ENCODE results near the gene CXCR6. TPM values are rescaled to one million over a fixed set of nuclear protein-coding genes. Genes with fewer than 3 reads are reported as not detected.
A peak's percentile ranks its signal among the peaks of the same experiment; 100 is the strongest.

Gene CXCR6
- total RNA-seq, 1 experiment from 2014 or later, result not detected

DNA sequence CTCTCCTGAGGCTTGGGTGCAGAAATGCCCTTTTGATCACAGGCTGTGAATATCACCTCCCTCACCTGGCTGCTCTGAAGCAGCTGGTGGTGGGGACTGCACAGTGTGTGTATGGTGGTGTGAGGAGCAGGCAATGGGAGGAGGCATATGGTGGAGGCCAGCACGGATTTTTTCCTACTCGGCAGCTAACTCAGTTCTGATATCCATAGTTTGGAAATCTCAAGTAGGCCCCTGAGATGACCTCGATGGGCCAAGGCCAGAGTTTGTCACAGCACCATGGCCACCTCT lies 21.3 kb upstream of the CXCR6 start:
- no peak for DNase-seq (ENCODE audit: low read depth)

DNA sequence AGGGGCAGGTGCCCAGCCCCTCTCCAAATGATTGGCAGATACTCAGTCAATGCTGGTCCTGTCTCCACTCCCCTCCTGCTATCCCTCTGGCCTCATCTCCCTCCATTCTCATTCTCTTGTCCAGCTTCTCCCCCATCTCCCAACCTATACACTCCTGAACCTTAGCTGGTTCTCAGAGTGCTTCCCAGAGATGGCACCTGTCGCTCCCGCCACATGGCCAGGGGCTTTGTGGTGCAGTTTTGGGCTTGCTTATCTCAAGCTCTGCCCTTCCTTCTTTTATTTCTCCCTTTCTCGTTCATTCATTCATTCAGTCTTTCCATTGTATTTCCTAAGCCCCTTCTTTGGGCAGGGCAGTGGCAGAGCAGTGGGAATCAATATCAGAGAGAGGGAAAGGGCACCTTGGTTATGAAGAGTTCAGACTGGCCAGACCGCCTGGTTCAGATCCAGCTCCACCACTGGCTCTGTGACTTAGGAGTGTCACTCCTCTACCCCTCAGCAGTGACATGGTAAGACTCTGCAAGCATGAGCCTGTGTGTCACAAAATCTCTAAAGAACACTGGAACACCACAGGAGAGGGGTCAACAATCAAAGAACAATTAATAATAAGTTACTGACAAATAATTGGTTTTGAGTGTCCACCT lies 20.2 kb upstream of the CXCR6 start:
- DNase-seq (ENCODE audit: low read depth), result no peak

DNA sequence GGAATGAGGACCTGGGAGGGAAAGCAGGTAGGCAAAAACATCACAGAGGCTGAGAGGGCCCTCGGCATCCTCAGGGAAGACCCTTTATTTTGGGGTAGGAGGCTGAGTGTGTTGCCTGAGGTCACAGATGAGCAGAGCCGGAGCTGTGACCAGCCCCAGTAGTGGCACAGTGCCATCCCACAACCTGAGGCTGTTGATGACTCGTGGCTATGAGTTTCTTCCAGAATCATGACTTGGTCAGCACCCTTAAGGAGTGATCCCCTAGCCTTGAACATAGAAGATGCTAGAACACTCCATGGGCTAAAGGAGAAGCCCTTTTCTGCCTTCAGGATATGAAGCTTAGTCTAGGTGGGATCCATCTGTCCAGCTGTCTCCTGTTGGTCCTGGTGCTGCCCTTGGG lies 19.5 kb upstream of the CXCR6 start:
- DNase-seq (ENCODE audit: low read depth), result peak; percentile 58

DNA sequence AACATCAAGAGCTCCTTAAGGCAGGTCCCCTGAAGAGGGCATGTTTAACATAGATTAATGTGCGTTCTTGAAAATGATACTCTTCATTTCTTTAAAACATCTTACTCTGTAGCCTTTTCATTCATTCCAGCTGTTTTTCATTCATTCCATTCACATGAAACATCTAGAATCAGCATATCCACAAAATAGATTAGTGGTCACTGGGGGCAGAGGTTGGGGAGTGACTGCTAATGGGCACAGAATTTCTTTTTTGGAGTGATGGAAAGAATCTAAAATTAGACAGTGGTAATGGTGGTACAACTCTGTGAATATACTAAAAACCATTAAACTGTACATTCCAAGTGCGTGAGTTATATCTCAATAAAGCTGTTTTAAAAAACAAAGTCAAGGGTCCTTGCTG lies 15.4 kb upstream of the CXCR6 start:
- peak; percentile 12 for DNase-seq (ENCODE audit: low read depth)

DNA sequence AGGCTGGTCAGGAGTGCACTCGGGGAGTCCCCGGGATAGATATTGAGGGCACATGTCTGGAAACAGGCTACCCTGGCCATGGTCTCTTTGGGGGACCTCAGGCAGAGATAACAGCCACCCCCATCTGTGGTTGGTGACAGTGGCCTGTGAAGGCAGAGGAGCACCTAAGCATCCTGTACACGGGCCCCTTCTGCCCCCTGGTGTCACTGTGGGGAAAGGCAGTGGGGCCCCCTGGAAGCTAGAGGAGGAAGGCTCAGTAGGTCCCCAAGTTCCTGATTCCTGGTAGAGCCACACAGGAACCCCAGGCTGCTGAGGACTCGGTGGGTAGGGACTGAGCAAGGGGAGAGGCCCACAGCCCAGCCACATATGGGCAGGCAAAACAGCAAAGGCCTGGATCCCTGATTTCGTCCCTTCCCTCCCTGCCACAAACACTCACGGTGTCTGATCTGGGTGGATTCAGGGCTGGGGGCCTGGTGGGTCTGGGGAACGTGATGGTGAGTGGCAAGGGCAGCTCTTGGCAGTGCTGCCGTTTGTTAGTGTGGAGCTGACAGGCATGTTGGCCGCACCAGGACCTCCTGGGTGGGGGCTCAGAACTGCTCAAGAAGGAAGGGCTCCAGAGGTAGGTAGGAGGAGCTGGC lies 14.1 kb upstream of the CXCR6 start:
- DNase-seq (ENCODE audit: low read depth), result peak; percentile 18

DNA sequence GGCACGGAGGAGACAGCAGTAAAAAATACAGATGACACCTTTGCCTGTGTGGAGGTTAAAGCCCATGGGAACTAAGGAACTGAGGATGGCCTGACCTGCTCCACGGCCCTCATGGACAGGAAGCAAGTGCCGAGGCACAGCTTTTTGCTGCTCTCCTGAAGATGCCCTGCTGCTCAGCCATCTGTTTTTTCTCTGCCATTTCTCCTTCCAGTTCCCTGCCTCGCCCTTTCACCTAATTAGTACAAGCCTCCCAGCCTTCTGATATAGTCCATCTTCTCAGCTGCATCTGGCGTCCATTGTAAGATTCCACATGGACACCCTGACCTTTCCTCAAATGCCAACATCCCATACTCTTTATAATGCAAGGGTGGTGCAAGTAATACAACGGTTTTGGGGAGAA lies 11.8 kb upstream of the CXCR6 start:
- DNase-seq (ENCODE audit: low read depth), result no peak

DNA sequence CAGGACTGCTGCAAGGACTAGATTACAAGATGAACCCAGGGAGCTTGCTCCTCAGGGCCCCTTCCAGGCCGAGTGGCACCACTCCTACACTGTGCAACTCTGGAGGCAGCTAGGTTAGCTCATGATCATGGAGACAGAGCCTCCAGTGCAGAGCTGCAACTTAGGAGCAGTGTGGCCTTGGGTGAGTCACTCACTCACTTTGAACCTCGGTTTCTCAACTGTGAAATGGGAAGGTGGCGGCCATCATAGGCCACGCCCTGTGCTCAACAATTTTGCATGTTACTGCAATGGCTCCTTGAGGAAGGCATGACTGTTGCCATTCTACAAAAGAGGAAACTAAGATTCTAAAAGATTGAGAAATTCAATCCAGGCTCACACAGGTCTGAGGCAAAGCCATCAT lies 11.2 kb upstream of the CXCR6 start:
- no peak for DNase-seq (ENCODE audit: low read depth)

DNA sequence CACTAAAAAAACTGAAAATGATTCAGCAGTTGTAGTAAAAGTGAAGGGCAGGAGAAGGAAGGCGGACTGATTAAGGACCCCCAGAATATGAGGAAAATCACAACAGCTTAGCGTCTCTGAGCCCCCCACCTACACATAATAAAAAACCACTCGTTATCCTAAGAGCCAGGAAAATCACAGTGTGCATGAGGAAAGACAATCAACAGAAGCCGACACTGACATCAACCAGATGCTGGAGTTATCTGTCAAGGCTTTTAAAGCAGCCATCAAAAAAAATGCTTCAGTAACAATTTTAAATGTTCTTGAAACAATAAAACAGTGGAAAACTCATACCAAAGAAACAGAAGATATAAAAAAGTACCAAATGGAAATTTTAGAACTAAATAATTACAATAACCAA lies 9.7 kb upstream of the CXCR6 start:
- DNase-seq (ENCODE audit: low read depth), result no peak

DNA sequence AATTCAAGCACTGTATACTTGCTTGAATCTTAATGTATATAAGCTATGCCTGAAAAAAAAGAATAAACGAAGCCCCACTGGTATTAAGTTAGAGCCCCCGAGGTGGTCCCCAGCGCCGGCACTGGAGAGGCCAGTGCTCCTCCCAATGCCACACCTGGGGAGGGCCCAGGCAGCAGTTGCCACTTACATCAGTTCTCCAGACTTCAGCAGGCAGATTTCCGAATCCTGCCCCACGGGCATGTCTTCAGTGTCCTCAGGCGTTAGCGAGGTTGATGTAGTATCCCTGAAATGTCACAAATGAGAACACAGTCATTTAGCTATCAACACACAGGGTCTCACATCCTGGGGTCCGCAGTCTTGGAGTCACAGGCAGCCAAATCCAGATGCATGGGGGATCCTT lies 7.0 kb upstream of the CXCR6 start:
- DNase-seq (ENCODE audit: low read depth), result no peak

DNA sequence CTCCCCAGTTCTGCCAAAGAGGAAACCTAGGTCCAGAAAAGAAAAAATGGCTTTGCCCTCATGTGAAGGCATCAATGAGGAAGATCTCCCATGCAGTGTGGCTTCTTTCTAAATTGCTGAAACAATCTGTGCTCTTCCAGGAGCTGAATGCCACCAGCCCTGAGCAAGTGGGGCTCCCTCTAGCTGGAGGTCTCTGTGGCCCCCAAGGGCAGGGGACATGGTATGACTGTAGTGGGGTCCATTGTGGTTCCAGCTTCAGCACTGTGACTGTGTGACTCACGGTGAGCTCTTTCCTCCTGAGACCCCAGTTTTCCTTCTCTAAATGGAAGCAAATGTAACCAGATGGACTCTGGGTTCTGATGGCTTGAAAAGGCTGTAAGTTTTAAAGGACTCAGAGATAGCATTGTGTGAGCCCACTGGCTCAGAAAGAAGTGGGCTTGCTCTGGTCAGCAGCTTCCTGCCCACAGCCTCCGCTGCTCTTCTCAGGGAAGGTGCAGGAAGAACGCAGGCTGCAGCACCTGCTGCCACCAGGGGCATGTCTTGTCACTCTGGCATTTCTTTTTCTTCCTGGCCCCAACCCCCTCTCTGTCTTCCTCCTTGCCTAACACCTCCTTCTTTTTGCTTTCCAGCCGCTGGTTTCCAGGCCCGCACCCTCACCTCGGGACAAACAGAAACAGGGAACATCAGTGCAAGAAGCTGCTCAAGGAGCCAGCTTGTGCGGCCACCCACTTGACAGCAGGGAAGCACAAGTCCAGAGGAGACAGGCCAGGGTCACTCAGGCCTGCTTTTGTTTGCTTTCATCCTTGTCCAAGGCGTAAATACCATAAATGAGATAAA lies 5.8 kb upstream of the CXCR6 start:
- DNase-seq (ENCODE audit: low read depth), result no peak

DNA sequence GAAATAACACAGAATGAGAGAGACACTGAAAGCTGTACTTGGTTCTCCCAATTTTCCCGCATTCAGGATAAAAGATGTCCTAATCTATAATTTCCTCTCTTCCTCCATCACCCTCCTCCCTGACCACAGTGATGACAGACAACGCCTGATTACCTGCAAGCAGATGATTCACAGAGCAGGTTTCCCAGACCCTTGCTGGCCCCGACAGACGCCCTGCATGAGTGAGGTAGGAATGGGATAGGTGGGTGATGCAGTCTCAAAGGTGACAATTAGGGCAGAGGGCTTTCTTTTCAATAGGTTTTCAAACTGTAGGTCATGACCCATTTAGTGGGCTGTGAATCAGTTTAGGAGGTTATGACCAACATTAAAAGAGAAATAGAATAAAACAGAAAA lies 5.2 kb upstream of the CXCR6 start:
- no peak for DNase-seq (ENCODE audit: low read depth)

DNA sequence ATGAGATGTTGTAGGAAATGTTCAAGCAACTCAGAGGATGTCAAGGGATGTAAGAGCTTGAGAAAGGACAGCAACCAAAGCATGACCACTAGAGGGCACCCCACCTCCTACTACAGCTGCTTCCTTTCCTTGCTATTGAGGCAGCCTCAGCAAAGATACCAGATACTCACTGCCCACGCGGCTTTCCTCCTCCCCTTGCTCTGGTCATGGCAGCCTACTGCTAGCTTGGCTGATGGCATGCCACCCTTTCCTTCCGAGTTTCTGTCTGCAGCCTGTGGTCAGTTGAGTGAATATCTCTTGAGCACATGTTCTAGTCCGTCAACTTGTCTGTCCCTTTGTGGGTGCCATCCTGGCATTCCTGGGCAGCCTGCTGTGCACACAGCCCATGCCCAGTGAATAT lies 4.4 kb upstream of the CXCR6 start:
- DNase-seq (ENCODE audit: low read depth), result peak; percentile 79

DNA sequence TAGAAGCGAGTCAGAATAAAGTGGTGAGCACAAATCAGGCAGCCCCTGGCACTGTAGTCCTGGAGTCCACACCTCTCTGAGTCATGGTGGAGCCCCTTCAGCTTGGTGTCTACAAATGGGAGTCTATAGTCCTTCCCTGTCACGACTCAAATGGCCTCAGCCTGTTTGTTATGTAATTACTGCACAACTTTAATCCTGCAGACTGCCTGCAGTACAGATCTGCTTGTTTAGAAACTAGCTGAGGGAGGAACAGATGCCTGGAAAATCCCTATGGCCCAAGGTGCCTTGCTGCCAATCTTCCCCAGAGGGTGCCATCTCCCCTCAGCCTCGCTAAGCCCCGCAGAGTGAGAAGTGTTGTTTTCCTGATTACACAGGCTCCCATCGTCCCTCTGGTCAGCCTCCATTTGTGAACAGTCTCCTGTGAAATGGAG lies 3.9 kb upstream of the CXCR6 start:
- peak; percentile 22 for DNase-seq (ENCODE audit: low read depth)

DNA sequence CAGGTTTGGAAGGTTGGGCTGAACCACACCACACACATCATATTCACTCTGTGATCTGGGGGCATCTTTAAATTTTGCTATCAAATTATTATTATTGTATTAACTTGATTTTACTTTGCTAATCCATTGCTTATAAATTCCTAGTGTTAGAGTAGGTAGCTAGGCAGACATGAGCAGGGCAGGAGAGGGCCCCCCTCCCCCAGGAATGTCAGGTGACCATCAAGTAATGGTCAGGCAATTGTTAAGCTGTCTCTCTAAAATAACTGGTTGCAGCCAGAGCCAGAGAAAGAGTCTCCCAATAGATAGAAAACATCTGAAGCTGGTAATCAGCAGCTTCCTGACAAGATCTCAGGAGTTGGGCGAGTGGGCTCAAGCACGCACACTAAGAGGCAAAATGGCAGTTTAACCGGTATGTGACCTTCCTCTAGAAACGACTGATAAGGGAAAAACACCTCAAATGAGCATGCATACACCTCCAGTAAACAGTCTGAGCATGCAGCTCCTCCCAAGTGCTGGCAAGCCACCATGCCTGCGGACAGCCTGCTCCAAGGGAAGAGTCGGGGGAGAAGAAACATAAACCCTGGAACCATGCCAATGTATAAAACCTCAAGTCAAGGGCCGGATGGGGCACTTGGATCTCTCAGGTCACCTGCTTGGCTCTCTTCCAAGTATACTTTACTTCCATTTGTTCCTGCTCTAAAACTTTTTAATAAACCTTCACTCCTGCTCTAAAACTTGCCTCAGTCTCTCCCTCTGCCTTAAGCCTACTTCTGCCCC lies 3.1 kb upstream of the CXCR6 start:
- no peak for DNase-seq (ENCODE audit: low read depth)

DNA sequence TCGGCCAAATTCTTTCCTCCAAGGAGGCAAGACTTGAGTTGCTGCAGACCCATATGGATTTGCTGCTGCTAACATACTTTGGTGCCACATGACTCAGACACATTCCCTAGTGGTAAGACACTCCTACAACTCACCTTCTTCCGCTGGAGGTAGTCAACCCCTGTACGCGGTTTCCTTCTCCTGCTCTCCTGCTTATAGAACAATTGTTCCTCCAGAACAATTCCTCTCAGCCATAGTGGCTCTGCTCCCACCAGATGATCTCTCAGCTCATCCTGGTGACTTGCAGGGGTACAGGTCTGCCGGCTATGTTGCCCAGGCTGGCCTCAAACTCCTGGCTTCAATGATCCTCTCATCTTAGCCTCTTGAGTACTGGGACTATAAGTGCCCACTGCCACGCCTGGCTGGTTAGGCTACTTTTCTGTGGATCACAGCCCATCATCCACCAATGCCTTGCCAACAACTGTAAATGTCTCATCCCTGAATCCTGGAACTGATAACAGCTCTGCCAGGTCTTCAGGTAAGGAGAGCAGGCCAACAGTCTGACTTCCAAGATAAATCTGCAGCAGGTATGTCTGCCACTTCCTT lies 2.4 kb upstream of the CXCR6 start:
- no peak for DNase-seq (ENCODE audit: low read depth)

DNA sequence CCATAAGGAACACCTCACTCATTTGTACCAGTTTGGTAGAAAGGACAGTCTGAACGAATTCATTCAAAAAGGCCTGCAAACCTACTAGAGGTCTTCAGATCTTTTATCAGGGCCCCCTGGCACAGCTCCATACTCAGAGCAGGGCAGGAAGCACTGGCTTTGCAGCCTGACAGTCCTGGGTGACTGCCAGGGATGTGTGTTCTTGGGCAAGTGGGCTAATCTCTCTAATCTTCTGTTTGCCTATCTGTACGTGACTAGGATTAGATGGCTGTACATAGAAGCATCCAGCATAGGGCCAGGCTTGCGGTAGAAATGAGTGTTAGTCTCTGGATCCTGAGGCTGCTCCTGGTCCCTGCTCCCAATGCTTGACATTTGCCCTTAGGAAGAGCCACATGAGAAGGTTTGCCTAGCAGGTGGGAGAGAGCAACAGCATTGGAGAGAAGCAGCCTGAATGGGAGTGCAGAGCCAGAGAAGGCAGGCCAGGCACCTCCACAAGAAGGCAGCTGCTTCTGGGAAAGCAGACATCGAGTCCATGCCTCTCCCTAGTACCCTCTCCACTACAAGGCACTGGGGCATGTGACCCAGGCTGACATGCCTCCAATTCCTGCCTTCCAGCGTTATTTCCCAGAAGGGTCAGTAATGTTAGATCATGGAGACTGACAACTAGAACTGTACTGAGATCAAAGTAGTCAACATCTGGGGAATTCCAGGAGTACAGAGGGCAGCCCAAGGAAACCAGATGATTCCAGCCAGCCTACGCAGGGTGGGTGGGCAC lies 1.0 kb upstream of the CXCR6 start:
- no peak for DNase-seq (ENCODE audit: low read depth)

DNA sequence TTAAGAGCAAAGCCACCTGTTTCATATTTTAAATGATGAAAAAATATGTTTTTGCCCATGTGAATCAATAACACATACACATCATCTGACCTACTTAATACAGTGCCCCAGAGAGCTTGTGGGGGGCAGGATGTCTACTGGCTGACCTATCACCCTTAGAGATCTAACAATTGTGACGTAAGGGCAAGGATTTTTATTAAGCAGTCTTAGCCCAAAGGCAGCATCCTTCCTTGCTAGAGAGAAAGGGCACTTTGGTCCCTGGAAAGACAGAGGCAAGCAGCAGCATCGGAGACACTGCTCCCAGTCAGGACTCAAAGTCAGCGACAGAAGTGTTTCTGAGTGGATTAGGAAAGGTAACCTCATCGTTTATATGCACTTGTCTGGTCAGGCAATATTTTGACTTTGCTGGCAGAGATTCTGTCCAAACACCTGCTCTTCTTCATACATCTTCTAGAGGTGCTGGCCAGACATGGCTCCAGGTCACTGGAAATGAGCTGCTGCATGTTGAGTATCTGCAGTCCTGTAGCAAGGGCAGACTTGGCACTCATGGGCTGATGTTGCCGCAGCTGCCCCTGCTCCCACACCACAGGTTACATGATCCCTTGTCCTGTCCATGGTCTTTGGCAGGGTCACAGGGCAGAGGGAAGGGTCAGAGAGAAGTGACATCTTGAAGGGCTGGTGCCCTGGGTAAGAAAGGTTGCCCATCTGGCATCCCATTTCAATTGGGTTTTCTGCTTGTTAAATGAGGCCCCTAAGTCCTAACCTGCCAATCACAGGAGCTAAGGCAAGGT lies 1.8 kb downstream of the CXCR6 start:
- DNase-seq (ENCODE audit: low read depth), result no peak

DNA sequence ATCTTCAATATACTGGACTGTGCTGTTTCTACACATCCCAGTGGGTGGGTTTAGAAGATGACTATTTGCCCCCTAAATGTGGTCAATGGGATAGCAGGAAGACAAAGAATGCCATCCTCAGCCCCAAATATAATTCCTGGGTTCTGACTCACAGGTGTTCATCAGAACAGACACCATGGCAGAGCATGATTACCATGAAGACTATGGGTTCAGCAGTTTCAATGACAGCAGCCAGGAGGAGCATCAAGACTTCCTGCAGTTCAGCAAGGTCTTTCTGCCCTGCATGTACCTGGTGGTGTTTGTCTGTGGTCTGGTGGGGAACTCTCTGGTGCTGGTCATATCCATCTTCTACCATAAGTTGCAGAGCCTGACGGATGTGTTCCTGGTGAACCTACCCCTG lies 3.0 kb downstream of the CXCR6 start:
- DNase-seq (ENCODE audit: low read depth), result no peak

DNA sequence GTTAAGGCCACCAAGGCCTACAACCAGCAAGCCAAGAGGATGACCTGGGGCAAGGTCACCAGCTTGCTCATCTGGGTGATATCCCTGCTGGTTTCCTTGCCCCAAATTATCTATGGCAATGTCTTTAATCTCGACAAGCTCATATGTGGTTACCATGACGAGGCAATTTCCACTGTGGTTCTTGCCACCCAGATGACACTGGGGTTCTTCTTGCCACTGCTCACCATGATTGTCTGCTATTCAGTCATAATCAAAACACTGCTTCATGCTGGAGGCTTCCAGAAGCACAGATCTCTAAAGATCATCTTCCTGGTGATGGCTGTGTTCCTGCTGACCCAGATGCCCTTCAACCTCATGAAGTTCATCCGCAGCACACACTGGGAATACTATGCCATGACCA lies 3.6 kb downstream of the CXCR6 start:
- DNase-seq (ENCODE audit: low read depth), result no peak

DNA sequence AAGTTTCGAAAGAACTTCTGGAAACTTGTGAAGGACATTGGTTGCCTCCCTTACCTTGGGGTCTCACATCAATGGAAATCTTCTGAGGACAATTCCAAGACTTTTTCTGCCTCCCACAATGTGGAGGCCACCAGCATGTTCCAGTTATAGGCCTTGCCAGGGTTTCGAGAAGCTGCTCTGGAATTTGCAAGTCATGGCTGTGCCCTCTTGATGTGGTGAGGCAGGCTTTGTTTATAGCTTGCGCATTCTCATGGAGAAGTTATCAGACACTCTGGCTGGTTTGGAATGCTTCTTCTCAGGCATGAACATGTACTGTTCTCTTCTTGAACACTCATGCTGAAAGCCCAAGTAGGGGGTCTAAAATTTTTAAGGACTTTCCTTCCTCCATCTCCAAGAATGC lies 4.1 kb downstream of the CXCR6 start:
- DNase-seq (ENCODE audit: low read depth), result peak; percentile 41
